ENCODE data around the gene CHM.
"Not testable (repeated sequence)": the region's sequence is repeated elsewhere in the genome, so short reads cannot be mapped to it uniquely, and the experiment has no call there.

The CHM gene

DNA sequence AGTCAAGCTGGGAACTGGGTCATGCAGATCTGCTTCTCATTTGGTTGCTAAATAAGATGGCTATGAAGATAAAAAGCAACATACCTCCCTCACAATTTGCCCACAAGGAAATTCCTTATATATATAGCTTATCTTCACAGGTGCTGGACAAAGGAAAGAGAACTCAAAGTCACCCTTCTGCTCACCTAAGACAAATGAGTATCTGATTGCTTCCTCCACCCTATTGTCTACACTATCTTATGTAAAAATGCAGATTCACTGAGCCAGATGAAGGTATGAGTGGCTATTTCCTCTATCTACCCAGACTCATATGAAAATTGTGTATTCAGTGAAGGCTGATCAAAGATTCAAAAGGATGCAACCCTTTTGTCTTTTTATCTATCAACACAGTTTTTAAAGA lies 50.8 kb downstream of the CHM start:
- no peak for DNase-seq

DNA sequence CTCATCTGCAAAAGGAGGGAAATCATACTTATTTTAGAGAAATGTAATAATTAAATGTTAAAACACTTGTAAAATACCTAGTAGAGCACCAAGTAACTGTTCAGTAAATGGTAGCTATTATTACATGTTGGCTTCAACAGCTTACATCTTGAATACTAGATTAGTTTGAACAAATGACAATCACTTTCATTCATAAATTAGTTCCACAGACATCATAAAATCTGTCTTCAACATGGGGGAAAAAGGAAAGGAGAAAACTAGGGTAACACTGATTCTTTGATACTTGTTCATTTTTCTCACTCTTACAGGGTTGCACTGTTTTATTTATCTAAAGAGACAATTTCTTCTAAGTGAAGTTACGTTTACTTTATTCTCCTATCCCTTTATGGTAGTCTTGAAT lies 51.7 kb downstream of the CHM start:
- no peak for DNase-seq

DNA sequence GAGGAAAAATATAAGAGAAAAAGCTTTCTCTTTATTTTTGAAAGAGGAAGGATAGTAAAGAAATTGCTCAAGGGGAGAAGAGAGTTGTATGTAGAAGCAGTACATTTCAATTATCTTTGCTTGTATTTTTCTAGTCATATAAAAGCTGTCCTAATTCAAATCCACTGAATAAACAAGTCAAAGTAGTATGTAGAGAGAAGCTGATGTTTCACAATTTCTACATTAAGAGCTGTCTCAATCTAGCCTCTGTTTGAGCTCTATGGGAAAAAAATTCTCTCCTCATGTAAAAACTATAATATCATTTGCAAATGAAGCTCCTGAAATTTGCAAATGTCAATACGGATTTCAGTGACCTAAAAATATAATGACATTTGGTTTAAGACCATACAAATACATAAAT lies 52.6 kb downstream of the CHM start:
- no peak for DNase-seq

DNA sequence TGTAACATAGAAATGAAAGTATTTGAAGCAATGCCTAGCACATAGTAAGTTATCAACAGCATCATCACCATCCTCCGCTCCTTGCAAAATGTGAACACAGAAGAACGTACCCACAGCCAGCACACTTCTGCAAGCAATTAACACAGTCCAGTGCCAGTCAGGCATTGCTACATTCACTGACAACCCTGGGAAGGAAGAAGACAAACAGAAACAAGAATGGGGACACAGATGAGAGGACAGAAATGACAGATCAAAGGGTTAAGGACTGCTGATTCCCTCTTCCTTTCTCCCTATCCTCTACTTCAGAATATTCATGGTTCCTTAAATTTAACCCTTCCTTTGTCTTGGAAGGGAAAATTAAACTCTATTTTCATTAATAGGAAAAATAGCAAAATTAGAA lies 53.1 kb downstream of the CHM start:
- no peak for DNase-seq

DNA sequence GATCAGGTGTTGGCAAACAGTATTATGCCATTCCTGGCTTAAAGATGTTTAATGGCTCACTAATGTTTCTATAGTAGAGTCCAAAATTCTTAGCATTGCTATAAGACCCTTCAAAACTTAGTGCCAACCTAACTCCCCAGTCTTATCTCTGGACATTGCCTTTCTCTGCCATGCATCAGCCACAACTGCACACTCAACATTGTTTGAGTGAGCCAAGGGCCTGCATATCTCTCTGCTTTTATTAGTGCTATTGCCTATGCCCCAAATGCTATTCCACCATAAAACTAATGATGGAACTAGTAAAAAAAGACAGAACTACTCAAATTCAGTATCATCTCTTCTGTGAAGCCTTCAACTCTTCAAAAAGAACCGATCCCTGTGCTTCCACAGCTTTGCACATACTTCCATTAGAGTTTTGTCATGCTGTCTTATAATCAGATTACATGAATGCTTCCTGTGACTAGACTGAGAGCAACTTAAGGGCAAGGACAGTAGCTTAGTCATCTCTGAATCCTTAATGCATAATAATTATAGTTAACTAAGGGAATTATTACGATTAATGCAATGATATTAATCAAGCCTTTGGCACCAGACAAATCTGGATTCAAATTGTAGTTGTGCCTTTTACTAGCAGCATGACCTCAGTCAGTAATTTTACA lies 53.7 kb downstream of the CHM start:
- no peak for DNase-seq

DNA sequence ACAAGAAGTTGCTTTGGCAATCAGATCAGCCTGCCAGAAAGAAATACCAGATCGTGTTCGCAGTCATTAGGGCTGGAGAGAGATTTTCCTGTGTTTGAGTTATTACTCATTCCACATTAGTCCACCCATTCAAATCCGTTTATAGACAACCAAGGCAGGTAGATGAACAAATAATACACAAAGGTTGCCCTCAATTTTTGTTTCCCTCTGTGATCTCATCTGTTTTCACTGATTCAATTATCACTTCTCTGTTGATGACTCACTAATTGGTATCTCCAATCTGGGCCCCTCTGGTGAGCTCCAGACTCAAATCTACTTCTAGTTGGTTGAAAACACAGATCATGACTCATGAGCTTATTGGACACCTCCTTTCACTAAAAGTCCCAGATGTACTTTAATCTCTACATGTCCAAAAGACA lies 54.5 kb downstream of the CHM start:
- no peak for DNase-seq

DNA sequence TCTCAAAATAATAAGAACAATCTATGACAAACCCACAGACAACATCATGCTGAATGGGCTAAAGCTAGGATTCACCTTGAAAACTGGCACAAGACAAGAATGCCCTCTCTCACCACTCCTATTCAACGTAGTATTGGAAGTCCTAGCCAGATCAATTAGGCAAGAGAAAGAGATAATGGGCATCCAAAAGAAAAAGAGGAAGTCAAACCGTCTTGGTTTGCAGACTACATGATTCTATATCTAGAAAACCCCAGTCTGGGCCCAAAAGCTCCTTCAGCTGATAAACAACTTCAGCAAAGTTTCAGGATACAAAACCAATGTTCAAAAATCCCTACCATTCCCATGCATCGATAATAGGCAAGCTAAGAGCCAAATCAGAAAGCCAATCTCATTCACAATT lies 59.0 kb downstream of the CHM start:
- DNase-seq, result no peak

DNA sequence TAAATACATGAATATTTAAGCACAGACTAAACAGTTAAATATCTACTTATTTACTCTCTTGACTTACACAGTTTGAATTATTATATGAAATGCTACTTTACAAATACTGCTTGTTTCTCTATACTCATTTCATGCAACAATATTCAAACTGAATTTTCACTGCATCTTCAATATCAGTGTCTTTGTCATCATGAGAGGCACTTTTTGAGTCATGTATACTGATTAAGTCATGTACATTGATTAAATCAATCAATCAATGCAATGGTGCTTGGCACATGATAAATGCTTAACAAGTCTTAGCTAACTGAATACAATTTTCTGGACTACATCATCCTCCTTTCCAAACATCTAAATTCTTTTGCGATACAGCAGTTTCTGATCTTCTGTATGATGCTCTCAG lies 67.1 kb downstream of the CHM start:
- no peak for DNase-seq

DNA sequence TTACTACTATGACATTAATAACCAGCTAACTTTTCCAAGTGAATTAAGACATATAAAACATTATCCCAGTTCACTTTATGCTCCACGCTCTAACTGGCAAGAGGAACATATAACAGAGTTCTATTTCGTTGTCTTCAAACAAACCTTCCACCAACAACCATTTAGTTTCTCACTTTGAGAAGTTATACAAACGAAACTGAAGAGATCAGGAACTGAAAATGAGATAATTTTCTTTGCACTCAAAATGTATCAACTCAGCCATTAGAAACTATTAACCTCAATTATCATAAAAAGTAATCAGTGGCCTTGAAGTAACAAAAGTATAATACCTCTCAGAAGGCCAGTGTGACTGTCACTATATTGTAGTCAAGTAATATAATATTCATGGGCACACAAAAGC lies 70.1 kb downstream of the CHM start:
- DNase-seq, result no peak

DNA sequence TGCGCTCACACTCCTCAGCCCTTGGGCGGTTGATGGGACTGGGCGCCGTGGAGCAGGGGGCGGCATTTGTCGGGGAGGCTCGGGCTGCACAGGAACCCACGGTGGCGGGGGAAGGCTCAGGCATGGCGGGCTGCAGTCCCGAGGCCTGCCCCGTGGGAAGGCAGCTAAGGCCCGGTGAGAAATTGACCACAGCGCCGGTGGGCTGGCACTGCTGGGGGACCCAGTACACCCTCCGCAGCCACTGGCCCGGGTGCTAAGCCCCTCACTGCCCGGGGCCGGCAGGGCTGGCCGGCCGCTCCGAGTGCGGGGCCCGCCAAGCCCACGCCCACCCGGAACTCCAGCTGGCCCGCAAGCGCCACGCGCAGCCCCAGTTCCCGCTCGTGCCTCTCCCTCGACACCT lies 75.0 kb downstream of the CHM start:
- DNase-seq, result not testable (repeated sequence)

DNA sequence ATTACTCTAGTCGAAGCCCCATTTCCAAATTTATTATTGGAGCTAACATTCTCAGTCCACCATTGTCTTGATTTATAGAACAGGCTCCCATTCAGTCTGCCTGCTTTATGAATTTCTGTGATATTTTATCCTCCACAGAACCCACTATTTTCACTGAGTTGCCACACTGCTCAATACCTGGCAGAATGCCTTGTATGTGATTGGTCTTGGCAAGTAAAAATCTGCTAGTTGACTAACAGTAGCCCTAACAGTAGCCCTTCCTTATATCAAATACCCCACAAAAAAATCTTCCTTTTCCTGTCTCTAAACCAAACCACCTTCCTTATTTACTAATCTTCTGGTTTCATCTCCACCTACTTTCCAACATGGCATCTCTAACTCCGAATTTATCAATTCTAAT lies 82.6 kb downstream of the CHM start:
- DNase-seq, result no peak

DNA sequence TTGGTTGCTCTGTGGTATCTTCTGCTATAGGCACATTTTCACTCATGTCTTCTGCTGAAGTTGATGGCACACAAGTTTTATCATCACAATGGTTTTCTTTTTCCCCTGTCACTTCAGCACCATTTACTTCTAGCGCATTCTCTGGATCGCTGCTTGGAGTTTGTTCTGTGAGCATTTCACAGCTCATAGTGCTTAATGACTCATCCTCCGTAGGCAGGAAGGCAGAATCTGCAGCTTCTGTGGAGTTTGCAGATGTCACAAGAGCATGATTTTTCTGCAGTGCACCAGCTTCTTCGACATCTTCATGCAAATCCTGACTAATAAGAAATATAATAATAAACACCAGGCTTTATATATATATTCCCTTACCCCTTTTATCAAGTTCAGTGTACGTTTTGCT lies 83.6 kb downstream of the CHM start:
- no peak for DNase-seq

DNA sequence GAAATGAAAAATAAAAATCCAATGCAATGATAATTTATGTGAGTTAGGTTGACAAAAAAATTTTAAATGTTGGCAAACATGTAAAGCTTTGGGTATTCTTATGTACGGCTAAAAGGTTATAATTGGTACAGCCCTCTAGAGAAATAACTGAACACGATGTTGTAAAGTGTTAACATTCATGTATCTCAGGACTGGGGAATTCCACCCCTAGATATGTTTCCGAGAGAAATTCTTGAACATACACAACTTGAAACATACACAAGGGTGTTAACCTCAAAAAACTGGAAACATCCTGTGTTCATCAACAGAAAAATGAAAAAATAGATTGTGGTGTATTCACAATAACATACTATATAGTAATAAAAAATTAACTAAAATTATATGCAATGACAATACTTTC lies 91.8 kb downstream of the CHM start:
- no peak for DNase-seq

DNA sequence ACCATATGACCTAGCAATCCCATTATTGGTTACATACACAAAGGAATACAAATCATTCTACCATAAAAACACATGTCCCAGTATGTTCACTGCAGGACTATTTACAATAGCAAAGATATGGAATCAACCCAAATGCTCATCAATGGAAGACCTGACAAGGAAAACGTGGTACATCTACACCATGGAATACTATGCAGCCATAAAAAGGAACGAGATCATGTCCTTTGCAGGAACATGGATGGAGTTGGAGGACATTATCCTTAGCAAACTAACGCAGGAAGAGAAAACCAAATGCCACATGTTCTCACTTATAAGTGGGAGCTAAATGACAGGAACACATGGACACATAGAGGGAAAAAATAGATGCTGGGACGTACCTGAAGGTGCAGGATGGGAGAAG lies 102.6 kb downstream of the CHM start:
- DNase-seq, result not testable (repeated sequence)

DNA sequence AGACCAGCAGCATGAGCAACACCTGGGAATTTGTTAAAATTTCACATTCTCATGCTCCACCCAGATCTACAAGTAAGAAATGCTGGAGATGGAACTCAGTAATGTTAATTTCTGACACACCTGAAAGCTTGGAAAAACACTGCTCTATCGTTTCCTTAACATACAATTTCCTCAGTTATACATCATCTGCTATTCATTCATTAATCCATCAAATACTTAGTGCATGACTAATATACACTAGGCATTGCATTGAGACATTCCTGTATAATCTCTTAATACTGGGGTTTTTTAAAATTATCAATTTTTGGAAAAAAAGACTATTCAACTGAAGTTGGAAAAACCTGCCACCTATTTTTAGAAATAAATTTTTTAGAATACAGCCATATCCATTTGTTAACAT lies 106.1 kb downstream of the CHM start:
- DNase-seq, result no peak

DNA sequence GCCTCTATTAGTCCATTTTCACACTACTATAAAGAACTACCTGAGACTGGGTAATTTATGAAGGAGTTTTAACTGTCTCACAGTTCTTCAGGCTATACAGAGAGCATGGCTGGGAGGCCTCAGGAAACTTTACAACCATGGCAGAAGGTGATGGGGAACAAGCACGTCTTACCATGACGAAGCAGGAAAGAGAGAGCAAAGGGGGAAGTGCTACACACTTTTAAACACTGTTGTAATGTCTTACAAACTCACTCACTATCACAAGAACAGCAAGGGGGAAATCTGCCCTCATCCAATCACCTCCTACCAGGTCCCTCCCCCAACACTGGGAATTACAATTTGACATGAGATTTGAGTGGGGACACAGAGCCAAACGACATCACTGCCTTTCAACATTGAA lies 107.4 kb downstream of the CHM start:
- not testable (repeated sequence) for DNase-seq

DNA sequence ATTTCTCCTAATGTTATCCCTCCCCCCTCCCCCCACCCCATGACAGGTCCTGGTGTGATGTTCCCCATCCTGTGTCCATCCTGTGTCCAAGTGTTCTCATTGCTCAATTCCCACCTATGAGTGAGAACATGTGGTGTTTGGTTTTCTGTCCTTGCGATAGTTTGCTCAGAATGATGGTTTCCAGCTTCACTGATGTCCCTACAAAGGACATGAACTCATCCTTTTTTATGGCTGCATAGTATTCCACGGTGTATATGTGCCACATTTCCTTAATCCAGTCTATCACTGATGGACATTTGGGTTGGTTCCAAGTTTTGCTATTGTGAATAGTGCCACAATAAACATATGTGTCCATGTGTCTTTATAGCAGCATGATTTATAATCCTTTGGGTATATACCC lies 113.0 kb downstream of the CHM start:
- DNase-seq, result not testable (repeated sequence)

DNA sequence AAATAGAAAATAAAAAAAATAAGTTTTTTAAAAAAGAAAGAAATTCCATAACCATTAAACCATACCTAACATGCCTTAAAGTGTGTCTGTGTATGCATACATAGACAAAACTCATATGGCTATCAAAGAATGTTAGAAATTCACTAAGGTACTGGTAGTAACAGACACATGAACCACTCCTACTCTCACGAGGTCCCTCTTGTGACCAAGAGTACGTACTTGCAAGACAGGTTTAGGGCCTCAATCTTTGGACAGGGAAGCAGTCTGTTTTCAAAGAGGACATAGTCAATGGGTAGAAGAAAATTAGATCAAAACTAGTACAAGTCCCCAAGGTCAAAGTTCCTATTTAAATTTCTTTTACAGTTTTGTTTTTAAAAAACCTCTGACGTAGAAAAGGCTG lies 117.3 kb downstream of the CHM start:
- DNase-seq, result no peak

DNA sequence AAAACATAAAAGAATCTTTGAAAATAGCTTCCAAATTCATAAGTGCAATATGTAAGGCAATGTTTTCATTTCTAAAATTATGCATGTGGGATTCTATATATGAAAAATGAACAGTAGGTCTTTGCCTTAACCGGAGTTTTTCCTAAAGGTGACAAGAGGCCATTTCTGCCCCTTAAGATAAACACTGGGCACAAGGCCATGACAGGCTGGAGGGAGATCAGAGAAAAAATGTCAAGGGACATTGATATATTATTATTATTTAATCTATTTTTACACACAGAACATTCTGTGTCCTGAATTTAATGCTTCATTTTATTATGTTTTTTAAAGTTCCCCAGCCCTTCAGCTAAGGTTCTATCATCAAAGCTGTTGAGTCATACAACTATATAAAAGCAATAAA lies 118.8 kb downstream of the CHM start:
- DNase-seq, result no peak

DNA sequence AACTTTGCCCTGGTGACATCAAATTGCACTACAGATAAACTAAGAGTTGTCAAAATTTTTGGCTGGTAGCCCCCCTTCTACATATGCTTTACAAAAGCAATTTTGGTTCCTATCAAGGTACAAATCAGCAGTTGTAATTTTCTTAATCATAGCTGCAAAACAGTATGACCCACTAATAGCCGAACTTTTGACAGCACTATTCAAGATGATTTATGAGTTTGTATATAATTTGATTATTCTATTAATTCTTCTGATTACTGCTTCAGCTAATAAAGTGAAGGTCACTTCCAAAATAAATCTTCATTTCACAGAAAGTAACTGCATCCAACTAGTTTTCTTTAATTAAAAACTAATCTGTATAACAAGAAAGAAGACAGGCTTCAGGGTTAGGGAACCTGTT lies 119.6 kb downstream of the CHM start:
- DNase-seq, result no peak

DNA sequence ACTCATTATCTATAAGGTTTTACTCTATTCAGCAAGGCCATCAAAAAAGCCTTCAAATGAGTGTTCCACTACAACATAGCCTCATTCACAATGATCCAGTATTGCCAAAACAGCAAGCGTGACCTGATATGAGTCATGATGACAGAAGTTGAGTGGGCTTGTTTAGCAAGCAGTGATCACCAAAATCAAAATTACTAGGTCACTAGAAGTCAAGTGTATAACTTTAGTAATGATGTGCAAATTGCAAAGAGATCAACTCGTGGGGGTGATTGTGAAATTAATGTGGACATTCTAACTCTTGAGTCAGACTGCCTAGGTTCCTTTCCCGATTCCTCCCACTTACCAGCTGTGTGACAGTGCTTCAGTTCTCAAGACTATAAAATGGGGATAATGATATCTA lies 124.5 kb downstream of the CHM start:
- DNase-seq, result no peak

DNA sequence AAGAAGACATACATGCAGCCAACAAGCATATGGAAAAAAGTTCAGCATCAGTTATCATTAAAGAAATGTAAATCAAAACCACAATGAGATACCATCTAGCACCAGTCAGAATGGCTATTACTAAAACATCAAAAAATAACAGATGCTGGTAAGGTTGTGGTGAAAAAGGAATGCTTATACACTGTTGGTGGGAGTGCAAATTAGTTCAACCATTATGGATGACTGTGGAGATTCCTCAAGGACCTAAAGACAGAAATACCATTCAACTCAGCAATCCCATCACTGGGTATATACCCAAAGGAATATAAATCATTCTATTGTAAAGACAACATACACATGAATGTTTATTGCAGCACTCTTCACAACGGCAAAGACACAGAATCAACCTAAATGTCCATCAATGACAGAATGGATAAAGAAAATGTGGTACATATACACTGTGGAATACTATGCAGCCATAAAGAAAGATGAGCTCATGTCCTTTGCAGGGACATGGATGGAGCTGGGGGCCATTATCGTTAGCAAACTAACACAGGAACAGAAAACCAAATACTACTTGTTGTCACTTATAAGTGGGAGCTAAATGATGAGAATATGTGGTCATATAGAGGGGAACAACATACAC lies 130.6 kb downstream of the CHM start:
- not testable (repeated sequence) for DNase-seq

DNA sequence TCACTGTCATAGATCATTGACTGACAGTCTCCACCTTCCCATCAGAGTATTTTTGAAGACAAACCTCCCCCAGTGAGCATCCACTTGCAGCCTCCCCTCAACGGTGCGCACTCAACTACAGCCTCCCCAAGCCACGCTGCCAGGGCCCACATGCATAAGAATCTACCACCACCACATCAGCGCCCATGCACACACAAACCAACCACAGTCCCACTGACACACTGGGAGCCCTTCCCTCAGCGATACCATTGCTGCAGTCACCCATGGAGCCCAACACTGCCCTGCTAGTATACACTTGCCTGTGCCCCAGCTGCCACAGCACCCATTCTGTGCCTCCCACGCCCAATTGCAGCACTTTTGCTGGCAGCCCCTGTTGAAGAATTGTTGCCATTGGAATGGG lies 132.9 kb downstream of the CHM start:
- no peak for DNase-seq

DNA sequence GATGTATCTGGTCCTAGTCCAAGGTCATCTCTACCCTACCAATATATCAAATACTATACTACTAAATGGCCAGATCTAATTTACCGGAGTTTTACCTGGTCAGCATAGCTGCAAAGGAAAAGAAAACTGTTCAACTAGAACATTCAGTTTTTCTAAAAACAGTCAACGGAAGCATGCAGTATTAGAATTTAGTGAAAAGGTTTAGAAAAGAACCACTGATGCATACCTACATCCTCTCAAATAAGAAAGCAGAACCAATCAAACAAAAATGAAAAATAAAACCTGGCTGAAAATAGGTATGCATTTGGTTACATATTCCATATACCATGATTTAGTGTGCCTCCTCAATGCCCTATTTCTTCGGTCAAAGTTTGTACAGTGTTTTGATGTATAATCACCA lies 140.0 kb downstream of the CHM start:
- no peak for DNase-seq

DNA sequence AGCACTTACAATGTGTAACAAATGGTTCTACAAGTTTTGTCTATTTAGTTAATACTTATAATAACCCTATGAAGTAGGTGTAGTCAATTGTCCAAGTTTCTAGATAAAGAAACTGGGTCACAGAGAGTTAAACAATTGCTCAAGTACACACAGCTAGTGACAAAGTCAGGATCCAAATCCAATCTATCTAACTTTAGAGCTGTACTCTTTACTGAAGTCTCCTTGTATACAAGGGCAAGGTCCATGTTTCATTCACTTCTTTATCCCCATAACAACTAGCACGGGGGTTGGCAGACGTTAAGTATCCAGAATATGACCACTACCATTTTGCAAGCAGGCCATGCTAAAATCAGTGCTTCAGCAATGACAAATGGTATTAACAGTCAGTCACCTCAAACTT lies 141.0 kb downstream of the CHM start:
- DNase-seq, result no peak

Measured in left hindlimb (tissue), 1 donor.